Measurements from ENCODE around the gene SLC25A15. TPM values are rescaled to one million over a fixed set of nuclear protein-coding genes. Genes with fewer than 3 reads are reported as not detected.

The SLC25A15 gene
- total RNA-seq, 1 donor from 2014 or later: 5.4 TPM

DNA sequence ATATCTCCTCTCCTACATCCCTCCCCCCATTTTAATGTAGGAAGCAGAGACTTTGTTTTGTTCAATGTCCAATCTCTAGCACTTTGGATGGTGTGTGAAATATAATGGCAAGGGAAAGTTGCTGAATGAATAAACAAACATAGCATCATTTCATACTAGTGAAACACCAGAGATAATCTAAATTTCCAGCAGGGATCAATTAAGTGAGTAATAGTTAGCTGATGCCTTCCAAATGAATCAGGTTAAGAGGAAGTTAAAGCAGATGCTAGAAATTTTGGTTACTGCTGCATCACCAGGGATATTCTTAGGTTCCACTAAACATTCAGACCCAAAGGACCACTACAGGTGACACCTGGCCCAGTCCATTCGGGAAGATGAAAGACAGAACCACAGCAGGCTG, 26.6 kb upstream of the SLC25A15 start:
- Histone ChIP-seq H3K4me3 (no peak overlapping the region), H3K9me3 (replicated peaks) (no peaks in the 10 kb centered on the region), H3K27me3 (ENCODE audit: low read depth) (no peaks in the 10 kb centered on the region), H3K4me1 (peaks cover 30% of the 10 kb centered on the region), H3K27ac (replicated peaks) (no peak overlapping the region), H3K36me3 (peaks cover 42% of the 10 kb centered on the region)
- no peak for TF ChIP-seq CTCF (IDR thresholded peaks at IDR 0.05; ENCODE audit: borderline replicate concordance)
- DNase-seq: no peak
- intact Hi-C loops (cut with micrococcal nuclease): no loop called here

- no peaks in the 10 kb centered on the region for H3K27me3 ChIP-seq (ENCODE audit: low read depth)
- no peak for TF ChIP-seq CTCF (IDR thresholded peaks at IDR 0.05; ENCODE audit: borderline replicate concordance)
- intact Hi-C loops (cut with micrococcal nuclease): no loop called here
- H3K36me3 ChIP-seq: peaks cover 23% of the 10 kb centered on the region
- peaks cover 31% of the 10 kb centered on the region for H3K4me1 ChIP-seq
- no peaks in the 10 kb centered on the region for H3K9me3 ChIP-seq (replicated peaks)
- no peak overlapping the region for H3K27ac ChIP-seq (replicated peaks)
- H3K4me3 ChIP-seq: no peak overlapping the region
- no peak for DNase-seq
These were observed 24.6 kb upstream of the SLC25A15 start for GRCh38 chr13:40764587-40765403.

DNA sequence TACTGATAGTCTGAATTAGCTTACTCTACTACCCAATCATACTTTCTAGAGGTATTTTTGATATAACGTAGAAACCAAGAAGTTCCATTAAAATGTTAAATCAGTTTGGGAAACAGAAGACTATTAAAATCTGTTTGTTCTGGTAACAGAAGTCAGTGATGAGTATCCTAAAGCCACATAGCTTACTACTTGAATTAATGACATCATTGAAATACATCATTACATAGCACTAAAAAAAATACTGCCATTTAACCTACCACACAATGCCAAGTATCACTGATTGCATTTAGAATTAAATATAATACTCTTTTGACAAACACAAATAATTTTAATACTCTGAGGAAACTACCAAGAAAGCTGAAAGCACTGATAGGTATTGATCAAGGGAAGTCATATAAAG, 23.8 kb upstream of the SLC25A15 start:
- H3K4me3 ChIP-seq: no peak overlapping the region
- H3K9me3 ChIP-seq (replicated peaks): no peaks in the 10 kb centered on the region
- TF ChIP-seq CTCF (IDR thresholded peaks at IDR 0.05; ENCODE audit: borderline replicate concordance): no peak
- H3K27me3 ChIP-seq (ENCODE audit: low read depth): no peaks in the 10 kb centered on the region
- no peak for DNase-seq
- no peak overlapping the region for H3K27ac ChIP-seq (replicated peaks)
- intact Hi-C loops (cut with micrococcal nuclease): no loop called here
- H3K4me1 ChIP-seq: peaks cover 31% of the 10 kb centered on the region
- H3K36me3 ChIP-seq: peaks cover 15% of the 10 kb centered on the region

DNA sequence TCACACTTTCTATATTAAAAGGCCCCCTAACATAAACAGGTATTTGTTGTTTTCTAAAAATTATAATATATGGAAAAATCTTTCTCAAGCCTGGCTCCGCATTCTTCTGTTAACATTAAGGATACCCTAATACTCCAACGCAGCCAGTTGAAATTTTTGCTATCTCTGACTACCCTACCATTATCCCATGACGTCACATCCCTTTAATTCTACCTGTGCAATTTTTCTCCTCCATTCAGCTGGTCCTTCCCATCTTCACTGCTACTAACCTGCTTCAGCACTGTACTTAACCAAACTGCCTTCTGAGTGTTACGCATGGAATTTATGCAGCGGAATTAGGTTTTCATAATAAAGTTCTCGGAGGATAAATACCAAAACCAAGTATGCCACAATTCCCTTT, 19.4 kb upstream of the SLC25A15 start:
- no peak for DNase-seq
- Histone ChIP-seq H3K4me1 (peaks cover 17% of the 10 kb centered on the region), H3K27ac (replicated peaks) (peak overlapping the region; percentile 92), H3K36me3 (peaks cover 4% of the 10 kb centered on the region), H3K9me3 (replicated peaks) (no peaks in the 10 kb centered on the region), H3K4me3 (peak overlapping the region; percentile 85), H3K27me3 (ENCODE audit: low read depth) (no peaks in the 10 kb centered on the region)
- intact Hi-C loops (cut with micrococcal nuclease): loop anchor here (10.0 kb wide), 1 partner anchor 1085 kb away; no protein-coding TSS in a partner anchor
- no peak for TF ChIP-seq CTCF (IDR thresholded peaks at IDR 0.05; ENCODE audit: borderline replicate concordance)

GRCh38 chr13:40770609-40770933, 18.8 kb upstream of the SLC25A15 start:
- Histone ChIP-seq H3K4me1 (peaks cover 15% of the 10 kb centered on the region), H3K36me3 (no peaks in the 10 kb centered on the region), H3K9me3 (replicated peaks) (no peaks in the 10 kb centered on the region), H3K27ac (replicated peaks) (peak overlapping the region; percentile 92), H3K27me3 (ENCODE audit: low read depth) (no peaks in the 10 kb centered on the region), H3K4me3 (peak overlapping the region; percentile 85)
- DNase-seq: no peak
- intact Hi-C loops (cut with micrococcal nuclease): loop anchor here (10.0 kb wide), 1 partner anchor 1086 kb away; no protein-coding TSS in a partner anchor
- no peak for TF ChIP-seq CTCF (IDR thresholded peaks at IDR 0.05; ENCODE audit: borderline replicate concordance)
